Lung (tissue), 12 donors: ENCODE results near the gene CELSR3. TPM values are rescaled to one million over a fixed set of nuclear protein-coding genes. Genes with fewer than 3 reads are reported as not detected.
A peak's percentile ranks its signal among the peaks of the same experiment; 100 is the strongest.

Source experiments
- ATAC-seq: fragments of 200-7000 bp; cut with Tn5 transposase; one replicate; pipeline ENCODE4 v1.9.1; 2020; ENCODE audit warnings: moderate number of reproducible peaks; ENCODE audit not compliant: insufficient read depth, low FRiP score
- DNase-seq, 3 donors: peaks; one replicate each; pipeline ENCODE4 v3.0.0-alpha.2; 2013 to 2017
- H3K27ac ChIP-seq, 2 donors: one replicate each; pipeline ENCODE4 v1.5.1; 2013; ENCODE audit warnings: mild to moderate bottlenecking in 2 of 2, moderate library complexity in 2 of 2, control low read depth in 1 of 2, inconsistent platforms in 1 of 2, low read depth in 1 of 2, low read length in 1 of 2
- H3K27me3 ChIP-seq, 3 donors: one replicate each; pipeline ENCODE4 v1.5.1; 2013; ENCODE audit warnings: low read length in 2 of 3; ENCODE audit not compliant: control insufficient read depth in 3 of 3, insufficient read depth in 3 of 3
- H3K36me3 ChIP-seq, 4 donors: one replicate each; pipeline ENCODE4 v1.5.1; 2013; ENCODE audit warnings: low read length in 4 of 4, mild to moderate bottlenecking in 1 of 4, moderate library complexity in 1 of 4; ENCODE audit not compliant: control insufficient read depth in 4 of 4, insufficient read depth in 4 of 4
- H3K4me1 ChIP-seq, 5 donors: one replicate each; pipeline ENCODE4 v1.5.1; 2013; ENCODE audit warnings: low read length in 5 of 5, mild to moderate bottlenecking in 2 of 5, moderate library complexity in 1 of 5; ENCODE audit not compliant: control insufficient read depth in 5 of 5, insufficient read depth in 5 of 5
- H3K4me3 ChIP-seq: one replicate; pipeline ENCODE4 v1.5.1; 2013; ENCODE audit warnings: mild to moderate bottlenecking, control low read depth, moderate library complexity
- H3K9ac ChIP-seq, 2 donors: one replicate each; pipeline ENCODE4 v1.5.1; 2013; ENCODE audit warnings: low read length in 2 of 2, control low read depth in 1 of 2; ENCODE audit not compliant: insufficient read depth in 1 of 2
- H3K9me3 ChIP-seq, 4 donors: one replicate each; pipeline ENCODE4 v1.5.1; 2013; ENCODE audit warnings: low read length in 3 of 4, mild to moderate bottlenecking in 1 of 4, moderate library complexity in 1 of 4; ENCODE audit not compliant: control insufficient read depth in 4 of 4, insufficient read depth in 3 of 4
- WGBS, 2 donors: extraction: QIAGEN DNeasy Blood & Tissue Kit; methylation state at CpG; one replicate each; pipeline ENCODE4 v1.1.7; 2013; 5-methylcytosine and 5-hydroxymethylcytosine counted together
- polyA plus RNA-seq, 2 donors: library from polyadenylated mRNA; stranded (reverse); fragments of 200-250 nt; gene quantifications; one replicate each; pipeline ENCODE4 v1.2.1, GENCODE V29; 2013
- total RNA-seq, 2 donors: library from RNA; depleted of rRNA in 1 of 2; stranded (reverse); fragments of >200 nt in 1 of 2; gene quantifications; one replicate each; pipeline ENCODE4 v1.2.1, GENCODE V29; 2014 to 2021
- TF ChIP-seq, protein P1 (sequence below): IDR thresholded peaks from 2 replicates; pipeline ENCODE4 v1.5.1; 2012; ENCODE audit warnings: mild to moderate bottlenecking; ENCODE audit errors: control extremely low read depth, extremely low read depth
- donor health status: control.
- donor health status: control.
- donor health status: Bipolar disorder and iron deficiency.
- donor health status: healthy.
- donor health status: DM: yes; HTN: yes; CAD: no.

Gene CELSR3
- total and polyA plus RNA-seq, 4 donors = 0.71 to 2.0 (median 1.4) TPM

- H3K4me3 ChIP-seq = peak within 1 kb of the TSS; percentile 100
- 2% methylated on average over 82 to 86 of the region's 86 CpGs for WGBS, 2 donors
- peaks cover 0 to 22% (median 3%) of the 10 kb centered on the region in 5 donors for H3K4me1 ChIP-seq
- peak; percentile 98 for ATAC-seq
- DNase-seq = peak; percentile 94 to 97 (median 95)
- H3K9me3 ChIP-seq = peaks cover 0 to 2% (median 0%) of the 10 kb centered on the region in 4 donors
- peak within 1 kb of the TSS; percentile 78 to 80 for H3K9ac ChIP-seq
- TF ChIP-seq, protein P1, sequence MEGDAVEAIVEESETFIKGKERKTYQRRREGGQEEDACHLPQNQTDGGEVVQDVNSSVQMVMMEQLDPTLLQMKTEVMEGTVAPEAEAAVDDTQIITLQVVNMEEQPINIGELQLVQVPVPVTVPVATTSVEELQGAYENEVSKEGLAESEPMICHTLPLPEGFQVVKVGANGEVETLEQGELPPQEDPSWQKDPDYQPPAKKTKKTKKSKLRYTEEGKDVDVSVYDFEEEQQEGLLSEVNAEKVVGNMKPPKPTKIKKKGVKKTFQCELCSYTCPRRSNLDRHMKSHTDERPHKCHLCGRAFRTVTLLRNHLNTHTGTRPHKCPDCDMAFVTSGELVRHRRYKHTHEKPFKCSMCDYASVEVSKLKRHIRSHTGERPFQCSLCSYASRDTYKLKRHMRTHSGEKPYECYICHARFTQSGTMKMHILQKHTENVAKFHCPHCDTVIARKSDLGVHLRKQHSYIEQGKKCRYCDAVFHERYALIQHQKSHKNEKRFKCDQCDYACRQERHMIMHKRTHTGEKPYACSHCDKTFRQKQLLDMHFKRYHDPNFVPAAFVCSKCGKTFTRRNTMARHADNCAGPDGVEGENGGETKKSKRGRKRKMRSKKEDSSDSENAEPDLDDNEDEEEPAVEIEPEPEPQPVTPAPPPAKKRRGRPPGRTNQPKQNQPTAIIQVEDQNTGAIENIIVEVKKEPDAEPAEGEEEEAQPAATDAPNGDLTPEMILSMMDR = peak; percentile 78
- H3K36me3 ChIP-seq = peaks cover 4 to 19% (median 15%) of the 10 kb centered on the region in 4 donors
- H3K27ac ChIP-seq = peak within 1 kb of the TSS; percentile 82 to 94
- H3K27me3 ChIP-seq = no peaks in the 10 kb centered on the region
Observed at GRCh38 chr3:48609088-48610005, 53.3 kb downstream of the CELSR3 start, which contains the start of gene UQCRC1. Gene UQCRC1, minus strand, starts transcription at chr3:48609646. Its CDS starts 26 bp downstream, at chr3:48609620.

DNA sequence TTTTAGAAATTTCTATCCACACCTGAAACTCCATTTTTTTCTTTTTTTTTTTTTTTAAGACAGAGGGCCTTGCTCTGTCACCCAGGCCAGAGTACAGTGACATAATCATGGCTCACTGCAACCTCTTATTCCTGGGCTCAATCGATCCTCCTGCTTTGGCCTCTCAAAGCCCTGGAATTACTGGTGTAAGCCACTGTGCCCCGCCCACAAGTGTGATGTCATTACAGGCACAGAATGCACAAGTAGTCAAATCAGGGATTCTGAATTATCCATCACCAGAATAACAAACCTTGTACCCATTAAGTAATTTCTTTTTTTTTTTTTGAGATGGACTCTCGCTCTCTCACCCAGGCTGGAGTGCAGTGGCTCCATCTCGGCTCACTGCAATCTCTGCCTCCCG is 55.2 kb downstream of the CELSR3 start:
- no peak overlapping the region for H3K4me3 ChIP-seq
- 94 to 95% methylated on average over 5 of the region's 5 CpGs for WGBS, 2 donors
- H3K9ac ChIP-seq = no peak overlapping the region
- TF ChIP-seq, protein P1 = no peak
- peaks cover 0 to 17% (median 3%) of the 10 kb centered on the region in 5 donors for H3K4me1 ChIP-seq
- no peaks in the 10 kb centered on the region for H3K27me3 ChIP-seq
- ATAC-seq = no peak
- H3K27ac ChIP-seq = no peak overlapping the region
- H3K9me3 ChIP-seq = peaks cover 0 to 2% (median 0%) of the 10 kb centered on the region in 4 donors
- H3K36me3 ChIP-seq = peaks cover 21 to 35% (median 33%) of the 10 kb centered on the region in 4 donors
- DNase-seq = no peak

- H3K27me3 ChIP-seq = no peaks in the 10 kb centered on the region
- DNase-seq (no peak), ATAC-seq (no peak)
- H3K4me1 ChIP-seq = peaks cover 0 to 17% (median 3%) of the 10 kb centered on the region in 5 donors
- H3K9ac ChIP-seq = no peak overlapping the region
- 74 to 81% methylated on average over 2 of the region's 2 CpGs for WGBS, 2 donors
- no peak overlapping the region for H3K4me3 ChIP-seq
- peak overlapping the region in 1 of 2 donors; percentile 56 for H3K27ac ChIP-seq
- peaks cover 27 to 81% (median 60%) of the 10 kb centered on the region in 4 donors for H3K36me3 ChIP-seq
- TF ChIP-seq, protein P1 = no peak
- no peaks in the 10 kb centered on the region for H3K9me3 ChIP-seq
Observed at GRCh38 chr3:48601622-48601994, 61.1 kb downstream of the CELSR3 start.
